ENCODE data around the gene TUBD1.
"Not testable (repeated sequence)": the region's sequence is repeated elsewhere in the genome, so short reads cannot be mapped to it uniquely, and the experiment has no call there.

The TUBD1 gene

GRCh38 chr17:59892924-59893675 is at the start of gene TUBD1, which contains the start of gene RPS6KB1:
TUBD1 (minus strand) TSS chr17:59892943; CDS start chr17:59891002, 1,941 bp downstream.
RPS6KB1 (plus strand) TSS chr17:59893121; CDS start chr17:59893185, 64 bp downstream.
- in situ Hi-C loops (cut with MboI; ENCODE audit: low sequenced_read_pairs, unreplicated experiment): no loop called here
- TF ChIP-seq CTCF (IDR thresholded peaks at IDR 0.05; ENCODE audit: borderline replicate concordance, control extremely low read depth, extremely low read depth, insufficient read depth, missing control alignments): no peak
- peak; percentile 97 for DNase-seq (ENCODE audit: low spot score)

GRCh38 chr17:59941131-59941530 is 48.4 kb upstream of the TUBD1 start:
- DNase-seq (ENCODE audit: low spot score): no peak
- no peak for TF ChIP-seq CTCF (IDR thresholded peaks at IDR 0.05; ENCODE audit: borderline replicate concordance, control extremely low read depth, extremely low read depth, insufficient read depth, missing control alignments)
- in situ Hi-C loops (cut with MboI; ENCODE audit: low sequenced_read_pairs, unreplicated experiment): no loop called here

- not testable (repeated sequence) for DNase-seq (ENCODE audit: low spot score)
These were observed 48.0 kb upstream of the TUBD1 start for GRCh38 chr17:59940697-59941096.

GRCh38 chr17:59933317-59933716 is 40.6 kb upstream of the TUBD1 start:
- in situ Hi-C loops (cut with MboI; ENCODE audit: low sequenced_read_pairs, unreplicated experiment); DNase-seq (ENCODE audit: low spot score): not testable (repeated sequence)

More at GRCh38 chr17:59940697-59941096, 48.0 kb upstream of the TUBD1 start:
- in situ Hi-C loops (cut with MboI; ENCODE audit: low sequenced_read_pairs, unreplicated experiment): not testable (repeated sequence)

- in situ Hi-C loops (cut with MboI; ENCODE audit: low sequenced_read_pairs, unreplicated experiment); DNase-seq (ENCODE audit: low spot score): not testable (repeated sequence)
These were observed 38.0 kb upstream of the TUBD1 start for GRCh38 chr17:59930768-59931167.

- DNase-seq (ENCODE audit: low spot score); in situ Hi-C loops (cut with MboI; ENCODE audit: low sequenced_read_pairs, unreplicated experiment): not testable (repeated sequence)
These were observed 37.4 kb upstream of the TUBD1 start for GRCh38 chr17:59930121-59930520.

- in situ Hi-C loops (cut with MboI; ENCODE audit: low sequenced_read_pairs, unreplicated experiment); DNase-seq (ENCODE audit: low spot score): not testable (repeated sequence)
These were observed 27.9 kb upstream of the TUBD1 start for GRCh38 chr17:59920637-59921036.

GRCh38 chr17:59916446-59916845 is 23.7 kb upstream of the TUBD1 start:
- in situ Hi-C loops (cut with MboI; ENCODE audit: low sequenced_read_pairs, unreplicated experiment): no loop called here
- DNase-seq (ENCODE audit: low spot score): no peak
- TF ChIP-seq CTCF (IDR thresholded peaks at IDR 0.05; ENCODE audit: borderline replicate concordance, control extremely low read depth, extremely low read depth, insufficient read depth, missing control alignments): no peak

GRCh38 chr17:59914274-59914854 is 21.6 kb upstream of the TUBD1 start:
- peak; percentile 75 for DNase-seq (ENCODE audit: low spot score)
- peak; percentile 47 for TF ChIP-seq CTCF (IDR thresholded peaks at IDR 0.05; ENCODE audit: borderline replicate concordance, control extremely low read depth, extremely low read depth, insufficient read depth, missing control alignments)
- in situ Hi-C loops (cut with MboI; ENCODE audit: low sequenced_read_pairs, unreplicated experiment): no loop called here
